ENCODE results near the gene MAPKAP1. TPM values are rescaled to one million over a fixed set of nuclear protein-coding genes. Genes with fewer than 3 reads are reported as not detected.

Gene MAPKAP1
- total and polyA plus RNA-seq, 9 of the 15 experiments (the other 6 are each of a cell fraction or from before 2014, with no cell fraction given) = 2.6 to 82.1 (median 61.1) TPM

DNA sequence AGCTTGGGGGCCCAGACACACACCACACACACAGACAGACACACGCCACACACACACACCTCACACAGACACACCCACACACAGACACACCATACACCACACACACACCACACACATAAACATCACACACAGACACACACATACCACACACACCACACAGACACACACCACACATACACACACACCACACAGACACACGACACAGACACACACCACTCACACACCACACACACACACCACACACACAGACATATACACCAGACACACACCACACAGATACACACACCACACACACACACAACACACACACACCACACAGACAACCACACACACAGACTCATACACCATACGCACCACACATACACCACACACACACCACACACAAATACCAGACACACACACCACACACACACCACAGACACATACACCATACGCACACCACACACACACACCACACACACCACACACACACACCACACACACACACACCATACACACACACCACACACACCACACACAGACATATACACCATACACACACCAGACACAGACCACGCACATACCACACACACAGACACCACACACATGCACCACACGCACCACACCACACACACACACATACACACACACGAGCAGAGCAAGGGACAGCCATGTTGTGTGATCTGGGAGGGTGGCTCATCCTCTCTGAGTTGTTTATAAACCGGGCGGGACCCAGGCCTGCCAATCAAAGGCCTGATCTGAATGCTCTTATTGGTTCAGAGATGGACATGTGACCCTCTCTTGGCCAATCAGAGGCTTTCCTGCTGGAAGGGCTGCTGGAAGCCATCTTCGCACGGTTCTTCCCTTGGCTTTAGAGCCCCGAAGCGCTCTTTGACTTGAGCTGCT, 297.1 kb downstream of the MAPKAP1 start (continued):
- TF ChIP-seq, protein P1, sequence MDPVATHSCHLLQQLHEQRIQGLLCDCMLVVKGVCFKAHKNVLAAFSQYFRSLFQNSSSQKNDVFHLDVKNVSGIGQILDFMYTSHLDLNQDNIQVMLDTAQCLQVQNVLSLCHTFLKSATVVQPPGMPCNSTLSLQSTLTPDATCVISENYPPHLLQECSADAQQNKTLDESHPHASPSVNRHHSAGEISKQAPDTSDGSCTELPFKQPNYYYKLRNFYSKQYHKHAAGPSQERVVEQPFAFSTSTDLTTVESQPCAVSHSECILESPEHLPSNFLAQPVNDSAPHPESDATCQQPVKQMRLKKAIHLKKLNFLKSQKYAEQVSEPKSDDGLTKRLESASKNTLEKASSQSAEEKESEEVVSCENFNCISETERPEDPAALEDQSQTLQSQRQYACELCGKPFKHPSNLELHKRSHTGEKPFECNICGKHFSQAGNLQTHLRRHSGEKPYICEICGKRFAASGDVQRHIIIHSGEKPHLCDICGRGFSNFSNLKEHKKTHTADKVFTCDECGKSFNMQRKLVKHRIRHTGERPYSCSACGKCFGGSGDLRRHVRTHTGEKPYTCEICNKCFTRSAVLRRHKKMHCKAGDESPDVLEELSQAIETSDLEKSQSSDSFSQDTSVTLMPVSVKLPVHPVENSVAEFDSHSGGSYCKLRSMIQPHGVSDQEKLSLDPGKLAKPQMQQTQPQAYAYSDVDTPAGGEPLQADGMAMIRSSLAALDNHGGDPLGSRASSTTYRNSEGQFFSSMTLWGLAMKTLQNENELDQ (CRISPR knock-in tag; IDR thresholded peaks at IDR 0.05; ENCODE audit: borderline replicate concordance) = no peak
- TF ChIP-seq SRF (CRISPR knock-in tag; IDR thresholded peaks at IDR 0.05) (no peak), TBL1XR1 (IDR thresholded peaks at IDR 0.05; ENCODE audit: low read length in 2 of 2) (no peak), ILK (tag; IDR thresholded peaks at IDR 0.05; ENCODE audit: borderline replicate concordance, low read depth) (no peak), BRD9 (IDR thresholded peaks at IDR 0.05; ENCODE audit: low read depth, partially characterized antibody) (peak; percentile 54), CXXC5 (CRISPR knock-in tag; IDR thresholded peaks at IDR 0.05) (peak; percentile 22; the same call in 1 of the 2 replicates), OTX1 (CRISPR knock-in tag; IDR thresholded peaks at IDR 0.05) (peak; percentile 71), FOXK2 (conservative IDR thresholded peaks at IDR 0.05 in 1 of 2, IDR thresholded peaks at IDR 0.05 in 1 of 2; ENCODE audit: low read depth in 2 of 2) (peak; percentile 94 to 96), MTA1 (IDR thresholded peaks at IDR 0.05; ENCODE audit: borderline replicate concordance) (0 out of 2 replicates have a peak, but pooled peaks have one; percentile 45), THRAP3 (IDR thresholded peaks at IDR 0.05; ENCODE audit: borderline replicate concordance) (peak; percentile 94; the same call in 1 of the 2 replicates), BDP1 (IDR thresholded peaks at IDR 0.05; ENCODE audit: insufficient read depth, insufficient read length) (no peak), FOXJ3 (CRISPR knock-in tag; IDR thresholded peaks at IDR 0.05) (no peak), PHTF2 (CRISPR knock-in tag; IDR thresholded peaks at IDR 0.05) (no peak), CCAR2 (IDR thresholded peaks at IDR 0.05; ENCODE audit: low read depth, low read length) (no peak), ZEB2 (IDR thresholded peaks at IDR 0.05) (no peak), CC2D1A (IDR thresholded peaks at IDR 0.05) (peak; percentile 46; the same call in 1 of the 2 replicates), GTF2A2 (tag; IDR thresholded peaks at IDR 0.05) (no peak), U2AF2 (optimal IDR thresholded peaks at IDR 0.05; ENCODE audit: low read depth, low read length) (no peak), ARNT (IDR thresholded peaks at IDR 0.05) (peak; percentile 63 to 90; a peak in 3 of 4 replicates), HNRNPK (IDR thresholded peaks at IDR 0.05; ENCODE audit: low read depth, low read length, poor library complexity, severe bottlenecking) (no peak)
- TF ChIP-seq, protein P2, sequence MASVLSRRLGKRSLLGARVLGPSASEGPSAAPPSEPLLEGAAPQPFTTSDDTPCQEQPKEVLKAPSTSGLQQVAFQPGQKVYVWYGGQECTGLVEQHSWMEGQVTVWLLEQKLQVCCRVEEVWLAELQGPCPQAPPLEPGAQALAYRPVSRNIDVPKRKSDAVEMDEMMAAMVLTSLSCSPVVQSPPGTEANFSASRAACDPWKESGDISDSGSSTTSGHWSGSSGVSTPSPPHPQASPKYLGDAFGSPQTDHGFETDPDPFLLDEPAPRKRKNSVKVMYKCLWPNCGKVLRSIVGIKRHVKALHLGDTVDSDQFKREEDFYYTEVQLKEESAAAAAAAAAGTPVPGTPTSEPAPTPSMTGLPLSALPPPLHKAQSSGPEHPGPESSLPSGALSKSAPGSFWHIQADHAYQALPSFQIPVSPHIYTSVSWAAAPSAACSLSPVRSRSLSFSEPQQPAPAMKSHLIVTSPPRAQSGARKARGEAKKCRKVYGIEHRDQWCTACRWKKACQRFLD (CRISPR knock-in tag; IDR thresholded peaks at IDR 0.05) = no peak
- TF ChIP-seq, protein P3, sequence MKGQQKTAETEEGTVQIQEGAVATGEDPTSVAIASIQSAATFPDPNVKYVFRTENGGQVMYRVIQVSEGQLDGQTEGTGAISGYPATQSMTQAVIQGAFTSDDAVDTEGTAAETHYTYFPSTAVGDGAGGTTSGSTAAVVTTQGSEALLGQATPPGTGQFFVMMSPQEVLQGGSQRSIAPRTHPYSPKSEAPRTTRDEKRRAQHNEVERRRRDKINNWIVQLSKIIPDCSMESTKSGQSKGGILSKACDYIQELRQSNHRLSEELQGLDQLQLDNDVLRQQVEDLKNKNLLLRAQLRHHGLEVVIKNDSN (CRISPR knock-in tag; IDR thresholded peaks at IDR 0.05) = peak; percentile 99
- TF ChIP-seq, protein P4, sequence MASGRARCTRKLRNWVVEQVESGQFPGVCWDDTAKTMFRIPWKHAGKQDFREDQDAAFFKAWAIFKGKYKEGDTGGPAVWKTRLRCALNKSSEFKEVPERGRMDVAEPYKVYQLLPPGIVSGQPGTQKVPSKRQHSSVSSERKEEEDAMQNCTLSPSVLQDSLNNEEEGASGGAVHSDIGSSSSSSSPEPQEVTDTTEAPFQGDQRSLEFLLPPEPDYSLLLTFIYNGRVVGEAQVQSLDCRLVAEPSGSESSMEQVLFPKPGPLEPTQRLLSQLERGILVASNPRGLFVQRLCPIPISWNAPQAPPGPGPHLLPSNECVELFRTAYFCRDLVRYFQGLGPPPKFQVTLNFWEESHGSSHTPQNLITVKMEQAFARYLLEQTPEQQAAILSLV (tag; IDR thresholded peaks at IDR 0.05) = peak; percentile 65; the same call in 1 of the 2 replicates

Data from K562 (cell line).